H9 (cell line): ENCODE results near the gene TMED5. TPM values are rescaled to one million over a fixed set of nuclear protein-coding genes. Genes with fewer than 3 reads are reported as not detected.

ENCODE experiments used
- DNase-seq: peaks from one replicate; pipeline ENCODE4 v3.0.0-alpha.2; 2017
- H2AFZ ChIP-seq: one replicate; pipeline ENCODE4 v1.6.1; 2013; ENCODE audit warnings: mild to moderate bottlenecking, low read length, control low read depth, moderate library complexity
- H2AK5ac ChIP-seq: 2 replicates; pipeline ENCODE4 v1.6.1; 2013; ENCODE audit warnings: low read length, control low read depth, mixed read lengths; ENCODE audit not compliant: insufficient read length
- H2BK120ac ChIP-seq: one replicate; pipeline ENCODE4 v1.6.1; 2013; ENCODE audit warnings: low read depth, mild to moderate bottlenecking, low read length, control low read depth, inconsistent platforms; ENCODE audit not compliant: poor library complexity, severe bottlenecking
- H2BK12ac ChIP-seq: 2 replicates; pipeline ENCODE4 v1.6.1; 2013; ENCODE audit warnings: low read length, control low read depth, mixed read lengths, low read depth; ENCODE audit not compliant: insufficient read length
- H2BK15ac ChIP-seq: 2 replicates; pipeline ENCODE4 v1.6.1; 2013; ENCODE audit warnings: low read depth, low read length, control low read depth
- H2BK20ac ChIP-seq: one replicate; pipeline ENCODE4 v1.6.1; 2013; ENCODE audit warnings: low read depth, mild to moderate bottlenecking, low read length, control low read depth, inconsistent platforms; ENCODE audit not compliant: poor library complexity, severe bottlenecking
- H2BK5ac ChIP-seq: 2 replicates; pipeline ENCODE4 v1.6.1; 2013; ENCODE audit warnings: low read length, control low read depth, mixed read lengths; ENCODE audit not compliant: insufficient read length
- H3K14ac ChIP-seq: 2 replicates; pipeline ENCODE4 v1.6.1; 2013; ENCODE audit warnings: low read length, control low read depth; ENCODE audit not compliant: insufficient read depth
- H3K18ac ChIP-seq: 2 replicates; pipeline ENCODE4 v1.6.1; 2013; ENCODE audit warnings: low read depth, mild to moderate bottlenecking, mixed read lengths, low read length, control low read depth; ENCODE audit not compliant: insufficient read length
- H3K23ac ChIP-seq: 2 replicates; pipeline ENCODE4 v1.6.1; 2013; ENCODE audit warnings: low read length, control low read depth, mixed read lengths, low read depth; ENCODE audit not compliant: insufficient read length
- H3K23me2 ChIP-seq: 2 replicates; pipeline ENCODE4 v1.6.1; 2013; ENCODE audit warnings: low read depth, mild to moderate bottlenecking, mixed read lengths, low read length, control low read depth; ENCODE audit not compliant: insufficient read length, poor library complexity, severe bottlenecking
- H3K27ac ChIP-seq: 2 replicates; pipeline ENCODE4 v1.5.1; 2013; ENCODE audit warnings: low read length, control low read depth, mixed read lengths, low read depth; ENCODE audit not compliant: insufficient read length
- H3K27me3 ChIP-seq: 2 replicates; pipeline ENCODE4 v1.6.1; 2013; ENCODE audit warnings: low read length, control low read depth, inconsistent platforms; ENCODE audit not compliant: insufficient read depth
- H3K4ac ChIP-seq: 2 replicates; pipeline ENCODE4 v1.6.1; 2013; ENCODE audit warnings: low read depth, mild to moderate bottlenecking, control low read depth, inconsistent platforms, low read length, moderate library complexity
- H3K4me1 ChIP-seq: 2 replicates; pipeline ENCODE4 v1.6.1; 2013; ENCODE audit warnings: low read length, control low read depth, inconsistent platforms; ENCODE audit not compliant: insufficient read depth
- H3K4me2 ChIP-seq: 2 replicates; pipeline ENCODE4 v1.6.1; 2013; ENCODE audit warnings: low read length, control low read depth, mixed read lengths; ENCODE audit not compliant: insufficient read length, insufficient read depth
- H3K56ac ChIP-seq: 2 replicates; pipeline ENCODE4 v1.6.1; 2013; ENCODE audit warnings: low read depth, mild to moderate bottlenecking, mixed read lengths, low read length, control low read depth; ENCODE audit not compliant: insufficient read length
- H3K79me1 ChIP-seq: 2 replicates; pipeline ENCODE4 v1.6.1; 2013; ENCODE audit warnings: low read depth, mild to moderate bottlenecking, moderate library complexity, low read length, control low read depth, inconsistent platforms; ENCODE audit not compliant: insufficient read depth, poor library complexity, severe bottlenecking
- H3K79me2 ChIP-seq: 2 replicates; pipeline ENCODE4 v1.6.1; 2013; ENCODE audit warnings: low read length, control low read depth, inconsistent platforms; ENCODE audit not compliant: insufficient read depth
- H3K9ac ChIP-seq: 2 replicates; pipeline ENCODE4 v1.6.1; 2013; ENCODE audit warnings: low read length, control low read depth, mixed read lengths; ENCODE audit not compliant: insufficient read length; ENCODE audit errors: extremely low read depth
- H3K9me3 ChIP-seq: one replicate; pipeline ENCODE4 v1.6.1; 2013; ENCODE audit warnings: low read depth, low read length, inconsistent platforms; ENCODE audit not compliant: control insufficient read depth
- H3T11ph ChIP-seq: one replicate; pipeline ENCODE4 v1.6.1; 2013; ENCODE audit warnings: mild to moderate bottlenecking, low read length, control low read depth, inconsistent platforms
- H4K20me1 ChIP-seq: one replicate; pipeline ENCODE4 v1.6.1; 2013; ENCODE audit not compliant: control insufficient read depth, insufficient read length, insufficient read depth
- H4K5ac ChIP-seq: 2 replicates; pipeline ENCODE4 v1.6.1; 2013; ENCODE audit warnings: low read depth, mild to moderate bottlenecking, mixed read lengths, low read length, control low read depth; ENCODE audit not compliant: insufficient read length
- H4K8ac ChIP-seq: replicated peaks from 2 replicates; pipeline ENCODE4 v1.6.1; 2013; ENCODE audit warnings: low read length, control low read depth, mixed read lengths, low read depth; ENCODE audit not compliant: insufficient read length
- H4K91ac ChIP-seq: 2 replicates; pipeline ENCODE4 v1.6.1; 2013; ENCODE audit warnings: low read depth, mild to moderate bottlenecking, moderate library complexity, mixed read lengths, low read length, control low read depth; ENCODE audit not compliant: insufficient read length
- H3K27ac Mint-ChIP-seq, 3 experiments: 2 replicates in 2 of 3; 3 replicates in 1 of 3; pipeline ENCODE4 v1.8.0; 2020 to 2021; ENCODE audit warnings: mixed read lengths in 3 of 3, mild to moderate bottlenecking in 1 of 3, moderate library complexity in 1 of 3
- H3K27me3 Mint-ChIP-seq: 2 replicates; pipeline ENCODE4 v1.8.0; 2021; ENCODE audit warnings: low read depth, mild to moderate bottlenecking, moderate library complexity, mixed read lengths
- H3K36me3 Mint-ChIP-seq, 3 experiments: 2 replicates in 2 of 3; 3 replicates in 1 of 3; pipeline ENCODE4 v1.8.0; 2020 to 2021; ENCODE audit warnings: low read depth in 3 of 3, mixed read lengths in 3 of 3; ENCODE audit not compliant: insufficient read depth in 1 of 3
- H3K4me1 Mint-ChIP-seq, 2 experiments: 2 replicates each; pipeline ENCODE4 v1.8.0; 2020; ENCODE audit warnings: mixed read lengths in 2 of 2
- H3K4me3 Mint-ChIP-seq, 2 experiments: 2 replicates in 1 of 2; 3 replicates in 1 of 2; pipeline ENCODE4 v1.8.0; 2020 to 2021; ENCODE audit warnings: mild to moderate bottlenecking in 2 of 2, mixed read lengths in 2 of 2, moderate library complexity in 1 of 2
- H3K9me3 Mint-ChIP-seq, 2 experiments: 2 replicates in 1 of 2; 3 replicates in 1 of 2; pipeline ENCODE4 v1.8.0; 2020; ENCODE audit warnings: mild to moderate bottlenecking in 2 of 2, mixed read lengths in 2 of 2, moderate library complexity in 1 of 2
- WGBS: extraction: QIAGEN DNeasy Blood & Tissue Kit; methylation state at CpG from one replicate; pipeline ENCODE4 v1.1.7; 2013; ENCODE audit warnings: missing lambda C conversion rate, low lambda C conversion rate, mixed read lengths; ENCODE audit not compliant: insufficient read length; ENCODE audit errors: extremely low coverage; 5-methylcytosine and 5-hydroxymethylcytosine counted together
- total RNA-seq: library from RNA; stranded (reverse); gene quantifications from 2 replicates; pipeline ENCODE4 v1.2.1, GENCODE V29; 2021
- TF ChIP-seq, protein P1 (sequence below): fragments of 200-600 bp; sonication (generic); conservative IDR thresholded peaks from 3 replicates; pipeline ENCODE4 v1.8.0; 2021; ENCODE audit warnings: antibody characterized with exemption, mild to moderate bottlenecking

TMED5 gene
- total RNA-seq, 1 experiment from 2014 or later: 35.0 TPM

- Histone ChIP-seq H3K4me1 (no peaks in the 10 kb centered on the region), H2BK12ac (no peak overlapping the region), H2BK20ac (no peak overlapping the region), H3K14ac (no peak overlapping the region), H3T11ph (no peak overlapping the region), H3K18ac (no peak overlapping the region), H2AK5ac (no peak overlapping the region), H4K91ac (no peak overlapping the region), H3K23me2 (no peaks in the 10 kb centered on the region), H2BK15ac (no peak overlapping the region), H2BK5ac (no peak overlapping the region), H2AFZ (no peak overlapping the region), H2BK120ac (no peak overlapping the region), H3K9me3 (no peaks in the 10 kb centered on the region), H3K79me2 (peaks cover 3% of the 10 kb centered on the region; the same call in 1 of the 2 replicates), H3K23ac (no peak overlapping the region), H3K27ac (no peak overlapping the region), H3K79me1 (no peaks in the 10 kb centered on the region), H4K5ac (no peak overlapping the region), H3K56ac (no peak overlapping the region), H3K4me2 (no peak overlapping the region), H3K27me3 (no peaks in the 10 kb centered on the region), H3K4ac (no peak overlapping the region), H4K20me1 (no peaks in the 10 kb centered on the region), H3K9ac (no peak overlapping the region), H4K8ac (no peak overlapping the region)
- H3K27ac Mint-ChIP-seq: peak overlapping the region in 1 of 3 experiments; percentile 39; a peak in 2 of 7 replicates
- H3K4me3 Mint-ChIP-seq: no peak overlapping the region
- no peak for DNase-seq
- peaks cover 4 to 10% (median 9%) of the 10 kb centered on the region in 3 experiments; a peak in 6 of 7 replicates for H3K36me3 Mint-ChIP-seq
- TF ChIP-seq, protein P1, sequence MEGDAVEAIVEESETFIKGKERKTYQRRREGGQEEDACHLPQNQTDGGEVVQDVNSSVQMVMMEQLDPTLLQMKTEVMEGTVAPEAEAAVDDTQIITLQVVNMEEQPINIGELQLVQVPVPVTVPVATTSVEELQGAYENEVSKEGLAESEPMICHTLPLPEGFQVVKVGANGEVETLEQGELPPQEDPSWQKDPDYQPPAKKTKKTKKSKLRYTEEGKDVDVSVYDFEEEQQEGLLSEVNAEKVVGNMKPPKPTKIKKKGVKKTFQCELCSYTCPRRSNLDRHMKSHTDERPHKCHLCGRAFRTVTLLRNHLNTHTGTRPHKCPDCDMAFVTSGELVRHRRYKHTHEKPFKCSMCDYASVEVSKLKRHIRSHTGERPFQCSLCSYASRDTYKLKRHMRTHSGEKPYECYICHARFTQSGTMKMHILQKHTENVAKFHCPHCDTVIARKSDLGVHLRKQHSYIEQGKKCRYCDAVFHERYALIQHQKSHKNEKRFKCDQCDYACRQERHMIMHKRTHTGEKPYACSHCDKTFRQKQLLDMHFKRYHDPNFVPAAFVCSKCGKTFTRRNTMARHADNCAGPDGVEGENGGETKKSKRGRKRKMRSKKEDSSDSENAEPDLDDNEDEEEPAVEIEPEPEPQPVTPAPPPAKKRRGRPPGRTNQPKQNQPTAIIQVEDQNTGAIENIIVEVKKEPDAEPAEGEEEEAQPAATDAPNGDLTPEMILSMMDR: no peak
- H3K4me1 Mint-ChIP-seq: peaks cover 12% of the 10 kb centered on the region in 2 experiments
- no CpG with 5 or more reads among the region's 7 CpGs for WGBS
- H3K27me3 Mint-ChIP-seq: no peaks in the 10 kb centered on the region; the same call in 1 of the 2 replicates
- no peaks in the 10 kb centered on the region for H3K9me3 Mint-ChIP-seq
These were observed 32.2 kb downstream of the TMED5 start for GRCh38 chr1:93148001-93148400.
